ENCODE results near the gene C4orf54. TPM values are rescaled to one million over a fixed set of nuclear protein-coding genes. Genes with fewer than 3 reads are reported as not detected.

The C4orf54 gene
- total and polyA plus RNA-seq, 2 of the 4 experiments (the other 2 are of a cell fraction): not detected

GRCh38 chr4:99679976-99680375, 22.3 kb upstream of the C4orf54 start:
- no CpG with 5 or more reads among the region's 1 CpG for WGBS, 2 experiments (ENCODE audit: extremely low coverage in 2 of 2, insufficient read length in 1 of 2)
- no peak overlapping the region for H2AFZ ChIP-seq (replicated peaks; ENCODE audit: low read length, poor library complexity)
- H3K9me3 ChIP-seq (ENCODE audit: control insufficient read depth, insufficient read depth, low read length): no peaks in the 10 kb centered on the region
- H3K4ac ChIP-seq (ENCODE audit: low read depth, low read length): no peak overlapping the region
- no peaks in the 10 kb centered on the region for H3K9me1 ChIP-seq (ENCODE audit: insufficient read depth, low read length)
- no peaks in the 10 kb centered on the region for H3K4me1 ChIP-seq (ENCODE audit: control insufficient read depth, insufficient read depth, low read length)
- H2BK15ac ChIP-seq (ENCODE audit: low read depth, low read length): no peak overlapping the region
- H4K5ac ChIP-seq (ENCODE audit: low read depth, low read length): no peak overlapping the region
- dilution Hi-C loops (cut with HindIII; ENCODE audit: low sequenced_read_pairs, unreplicated experiment) (no loop called here), in situ Hi-C loops (cut with MboI; ENCODE audit: low sequenced_read_pairs) (no loop called here), intact Hi-C loops (cut with micrococcal nuclease) (no loop called here)
- H3K4me3 ChIP-seq (ENCODE audit: insufficient read depth, low read depth, low read length): no peak overlapping the region
- H2BK20ac ChIP-seq (ENCODE audit: low read depth, low read length): no peak overlapping the region
- H3K79me1 ChIP-seq (ENCODE audit: low read depth in 1 of 2, low read length in 2 of 2): no peaks in the 10 kb centered on the region
- no peak overlapping the region for H2AK5ac ChIP-seq (ENCODE audit: low read depth, low read length)
- no peak overlapping the region for H3K4me2 ChIP-seq (ENCODE audit: low read depth, low read length)
- H4K91ac ChIP-seq (ENCODE audit: insufficient read depth, low read depth, low read length): no peak overlapping the region
- DNase-seq (no peak), ATAC-seq (ENCODE audit: low read depth) (no peak)
- H2AK9ac ChIP-seq (replicated peaks; ENCODE audit: low read depth, low read length, poor library complexity): no peak overlapping the region
- no peaks in the 10 kb centered on the region for H3K36me3 ChIP-seq (ENCODE audit: control insufficient read depth, insufficient read depth, low read length)
- ChIA-PET CTCF (no interaction called here), POLR2A (ENCODE audit: unreplicated experiment) (no interaction called here)
- H4K20me1 ChIP-seq (ENCODE audit: insufficient read depth, low read length): no peaks in the 10 kb centered on the region
- peaks cover 2% of the 10 kb centered on the region; the same call in 1 of the 2 replicates for H3K27me3 ChIP-seq (ENCODE audit: control insufficient read depth, insufficient read depth, low read length)
- H3K9ac ChIP-seq (ENCODE audit: low read depth, low read length): no peak overlapping the region
- no peak overlapping the region for H3K18ac ChIP-seq (ENCODE audit: low read depth, low read length)
- no TSS peak for BruUV-seq (replicated peaks)
- H3K23ac ChIP-seq (ENCODE audit: low read depth, low read length): no peak overlapping the region
- no peak overlapping the region for H3K56ac ChIP-seq (ENCODE audit: extremely low read depth, insufficient read depth, low read length)
- TF ChIP-seq MXI1 (IDR thresholded peaks at IDR 0.05; ENCODE audit: borderline replicate concordance, low read depth, low read length): no peak
- no peak for TF ChIP-seq FOS (IDR thresholded peaks at IDR 0.05; ENCODE audit: low read depth, low read length)
- no peak for TF ChIP-seq BHLHE40 (IDR thresholded peaks at IDR 0.05; ENCODE audit: low read depth, low read length)
- TF ChIP-seq CHD1 (IDR thresholded peaks at IDR 0.05; ENCODE audit: low read depth, low read length): no peak
- no peak for TF ChIP-seq CTCF (conservative IDR thresholded peaks at IDR 0.05; ENCODE audit: low read depth, low read length)
- no peak for TF ChIP-seq RFX5 (IDR thresholded peaks at IDR 0.05; ENCODE audit: low read depth, low read length)
- no peak for TF ChIP-seq RAD21 (IDR thresholded peaks at IDR 0.05; ENCODE audit: low read length)
- H2BK5ac ChIP-seq (ENCODE audit: low read depth, low read length, poor library complexity, severe bottlenecking): no peak overlapping the region
- H4K8ac ChIP-seq (ENCODE audit: low read depth in 2 of 2, low read length in 2 of 2): no peak overlapping the region
- no peak overlapping the region for H3K14ac ChIP-seq (replicated peaks; ENCODE audit: low read depth, low read length)
- no peak overlapping the region for H2BK120ac ChIP-seq (ENCODE audit: low read depth, low read length)
- H3K27ac ChIP-seq (ENCODE audit: insufficient read depth, low read length): no peak overlapping the region

All from IMR-90 (cell line).